Epidermal melanocyte (primary cell): ENCODE data around the gene ZNF879.

Experiments used
- DNase-seq: peaks from one replicate; pipeline ENCODE4 v3.0.0; 2011; ENCODE audit warnings: low spot score; ENCODE audit not compliant: insufficient read length

Gene ZNF879

GRCh38 chr5:179006564-179006963, 17.0 kb upstream of the ZNF879 start:
- no peak for DNase-seq

GRCh38 chr5:179008667-179009066, 14.9 kb upstream of the ZNF879 start:
- DNase-seq: no peak

- DNase-seq: no peak
Measured at GRCh38 chr5:179033004-179033580, 9.5 kb downstream of the ZNF879 start.

- DNase-seq: no peak
Measured at GRCh38 chr5:179044765-179045164, 21.2 kb downstream of the ZNF879 start.

- no peak for DNase-seq
Measured at GRCh38 chr5:179051784-179052183, 28.2 kb downstream of the ZNF879 start.

- no peak for DNase-seq
Measured at GRCh38 chr5:179054036-179054785, 30.6 kb downstream of the ZNF879 start.

GRCh38 chr5:179054876-179055275, 31.3 kb downstream of the ZNF879 start:
- no peak for DNase-seq

- DNase-seq: no peak
Measured at GRCh38 chr5:179055436-179055835, 31.8 kb downstream of the ZNF879 start.

GRCh38 chr5:179055841-179056240, 32.2 kb downstream of the ZNF879 start:
- DNase-seq: no peak

- peak; percentile 92 for DNase-seq
Measured at GRCh38 chr5:179060116-179061008, 36.8 kb downstream of the ZNF879 start, which contains the start of gene ZNF354C. Gene ZNF354C (plus strand): TSS chr5:179060373. CDS start chr5:179062069, 1,696 bp downstream.

GRCh38 chr5:179061025-179061424, 37.4 kb downstream of the ZNF879 start:
- no peak for DNase-seq

- no peak for DNase-seq
Measured at GRCh38 chr5:179065703-179066102, 42.1 kb downstream of the ZNF879 start.

- no peak for DNase-seq
Measured at GRCh38 chr5:179079165-179079987, 55.8 kb downstream of the ZNF879 start.

- DNase-seq: no peak
Measured at GRCh38 chr5:179080724-179081123, 57.1 kb downstream of the ZNF879 start.
